GM18511 (cell line): ENCODE results near the gene PLA2G2F.

Source experiments
- ATAC-seq: cut with Tn5 transposase; IDR thresholded peaks from one replicate; pipeline ENCODE4 v1.9.1; 2021; ENCODE audit warnings: mild to moderate bottlenecking, moderate library complexity; ENCODE audit not compliant: unreplicated experiment

The PLA2G2F gene

GRCh38 chr1:20142001-20142710 lies 3.0 kb downstream of the PLA2G2F start:
- no peak for ATAC-seq

- ATAC-seq: no peak
These were observed 4.2 kb downstream of the PLA2G2F start for GRCh38 chr1:20143318-20143717.

- no peak for ATAC-seq
These were observed 4.8 kb downstream of the PLA2G2F start for GRCh38 chr1:20143734-20144565.

- ATAC-seq: no peak
These were observed 8.9 kb downstream of the PLA2G2F start for GRCh38 chr1:20147846-20148570.

- ATAC-seq: no peak
These were observed 9.7 kb downstream of the PLA2G2F start for GRCh38 chr1:20148571-20149500.

GRCh38 chr1:20149601-20150325 lies 10.6 kb downstream of the PLA2G2F start:
- ATAC-seq: no peak

- ATAC-seq: no peak
These were observed 11.2 kb downstream of the PLA2G2F start for GRCh38 chr1:20150326-20150705.

- no peak for ATAC-seq
These were observed 11.8 kb downstream of the PLA2G2F start for GRCh38 chr1:20150969-20151368.

- no peak for ATAC-seq
These were observed 12.9 kb downstream of the PLA2G2F start for GRCh38 chr1:20151906-20152598.

- ATAC-seq: no peak
These were observed 13.4 kb downstream of the PLA2G2F start for GRCh38 chr1:20152599-20152930.

GRCh38 chr1:20153000-20153418 lies 13.9 kb downstream of the PLA2G2F start:
- ATAC-seq: no peak

GRCh38 chr1:20154301-20154831 lies 15.2 kb downstream of the PLA2G2F start:
- no peak for ATAC-seq

- no peak for ATAC-seq
These were observed 19.4 kb downstream of the PLA2G2F start for GRCh38 chr1:20158358-20159070.

- no peak for ATAC-seq
These were observed 20.9 kb downstream of the PLA2G2F start for GRCh38 chr1:20160034-20160433.

GRCh38 chr1:20164694-20165202 lies 25.6 kb downstream of the PLA2G2F start:
- no peak for ATAC-seq

GRCh38 chr1:20165522-20165951 lies 26.4 kb downstream of the PLA2G2F start:
- no peak for ATAC-seq

GRCh38 chr1:20166051-20166450 lies 26.9 kb downstream of the PLA2G2F start:
- no peak for ATAC-seq

- ATAC-seq: no peak
These were observed 28.0 kb downstream of the PLA2G2F start for GRCh38 chr1:20167126-20167525.
